HG02973 (cell line): ENCODE data around the gene CNOT4.

Experiments used
- ATAC-seq: cut with Tn5 transposase; IDR thresholded peaks from one replicate; pipeline ENCODE4 v1.9.1; 2021; ENCODE audit warnings: moderate library complexity; ENCODE audit not compliant: unreplicated experiment

Gene CNOT4

GRCh38 chr7:135405969-135406368 is 103.9 kb downstream of the CNOT4 start:
- no peak for ATAC-seq

GRCh38 chr7:135403302-135403701 is 106.6 kb downstream of the CNOT4 start:
- no peak for ATAC-seq

- ATAC-seq, result no peak
Observed at GRCh38 chr7:135397689-135398088, 112.2 kb downstream of the CNOT4 start.

GRCh38 chr7:135392701-135393100 is 117.2 kb downstream of the CNOT4 start:
- no peak for ATAC-seq

- no peak for ATAC-seq
Observed at GRCh38 chr7:135391514-135391913, 118.4 kb downstream of the CNOT4 start.

- no peak for ATAC-seq
Observed at GRCh38 chr7:135390829-135391228, 119.1 kb downstream of the CNOT4 start.

- no peak for ATAC-seq
Observed at GRCh38 chr7:135389971-135390370, 119.9 kb downstream of the CNOT4 start.

- ATAC-seq, result no peak
Observed at GRCh38 chr7:135388616-135389015, 121.3 kb downstream of the CNOT4 start.

GRCh38 chr7:135386776-135387175 is 123.1 kb downstream of the CNOT4 start:
- no peak for ATAC-seq

- ATAC-seq, result no peak
Observed at GRCh38 chr7:135386181-135386580, 123.7 kb downstream of the CNOT4 start.

- ATAC-seq, result no peak
Observed at GRCh38 chr7:135385209-135385608, 124.7 kb downstream of the CNOT4 start.

GRCh38 chr7:135383525-135384175 is 126.3 kb downstream of the CNOT4 start:
- no peak for ATAC-seq

GRCh38 chr7:135382173-135382572 is 127.7 kb downstream of the CNOT4 start:
- ATAC-seq, result no peak

GRCh38 chr7:135381369-135381768 is 128.5 kb downstream of the CNOT4 start:
- no peak for ATAC-seq

GRCh38 chr7:135380351-135380750 is 129.6 kb downstream of the CNOT4 start:
- no peak for ATAC-seq

GRCh38 chr7:135377171-135377570 is 132.7 kb downstream of the CNOT4 start:
- no peak for ATAC-seq

- no peak for ATAC-seq
Observed at GRCh38 chr7:135375908-135376699, 133.8 kb downstream of the CNOT4 start.

- no peak for ATAC-seq
Observed at GRCh38 chr7:135374736-135375135, 135.2 kb downstream of the CNOT4 start.

- no peak for ATAC-seq
Observed at GRCh38 chr7:135372222-135372621, 137.7 kb downstream of the CNOT4 start.

GRCh38 chr7:135370656-135371055 is 139.2 kb downstream of the CNOT4 start:
- no peak for ATAC-seq

GRCh38 chr7:135369405-135369804 is 140.5 kb downstream of the CNOT4 start:
- no peak for ATAC-seq

- no peak for ATAC-seq
Observed at GRCh38 chr7:135368416-135369186, 141.3 kb downstream of the CNOT4 start.
